Lower lobe of right lung (tissue), 2 donors: Measurements from ENCODE around the gene CCL22. TPM values are rescaled to one million over a fixed set of nuclear protein-coding genes. Genes with fewer than 3 reads are reported as not detected.
A peak's percentile ranks its signal among the peaks of the same experiment; 100 is the strongest.

ENCODE experiments used
- ATAC-seq, 2 donors: fragments of 200-7000 bp; cut with Tn5 transposase; one replicate each; pipeline ENCODE4 v1.9.1; 2020 to 2022; ENCODE audit warnings: mild to moderate bottlenecking in 2 of 2, moderate library complexity in 2 of 2
- DNase-seq: peaks from one replicate; pipeline ENCODE4 v3.0.0-alpha.2; 2020
- H3K27ac ChIP-seq: fragments of 200-600 bp; one replicate; pipeline ENCODE4 v1.8.0; 2022
- H3K27me3 ChIP-seq: fragments of 200-600 bp; one replicate; pipeline ENCODE4 v1.8.0; 2022; ENCODE audit warnings: low read depth
- H3K36me3 ChIP-seq: fragments of 200-600 bp; one replicate; pipeline ENCODE4 v1.8.0; 2022; ENCODE audit warnings: mild to moderate bottlenecking
- H3K4me1 ChIP-seq: fragments of 200-600 bp; one replicate; pipeline ENCODE4 v1.8.0; 2022
- H3K4me3 ChIP-seq: fragments of 200-600 bp; one replicate; pipeline ENCODE4 v1.8.0; 2022; ENCODE audit warnings: mild to moderate bottlenecking
- H3K9me3 ChIP-seq: fragments of 200-600 bp; one replicate; pipeline ENCODE4 v1.8.0; 2022
- CTCF ChIP-seq: fragments of 200-600 bp; IDR thresholded peaks from one replicate; pipeline ENCODE4 v1.8.0; 2022; ENCODE audit warnings: antibody characterized with exemption, mild to moderate bottlenecking
- intact Hi-C: fragments of 100-400 bp; cut with DNase I; formaldehyde crosslinking; loops from one replicate; pipeline ENCODE4 v1.11.0; 2022
- total RNA-seq: library from RNA; stranded (reverse); fragmentation: NEBNext Ultra II Directional; extraction: Animal tissue kit (Norgen Biotek cat#: 25700); gene quantifications from one replicate; pipeline ENCODE4 v1.2.1, GENCODE V29; 2021
- donor health status: DM: no; HTN: yes; CAD: no; lungs with severe emphysema.

The CCL22 gene
- total RNA-seq, 1 donor from 2014 or later = 2.0 TPM

- H3K27ac ChIP-seq = no peak overlapping the region
- no peak for TF ChIP-seq CTCF
- H3K36me3 ChIP-seq = no peaks in the 10 kb centered on the region
- H3K4me3 ChIP-seq = no peak overlapping the region
- no peaks in the 10 kb centered on the region for H3K4me1 ChIP-seq
- DNase-seq (no peak), ATAC-seq (no peak)
- intact Hi-C loops = no loop called here
- H3K27me3 ChIP-seq = no peaks in the 10 kb centered on the region
- H3K9me3 ChIP-seq = no peaks in the 10 kb centered on the region
Measured at GRCh38 chr16:57347858-57348257, 10.7 kb upstream of the CCL22 start.

GRCh38 chr16:57348327-57348726 is 10.3 kb upstream of the CCL22 start:
- no peaks in the 10 kb centered on the region for H3K4me1 ChIP-seq
- no peaks in the 10 kb centered on the region for H3K9me3 ChIP-seq
- ATAC-seq (no peak), DNase-seq (no peak)
- H3K27me3 ChIP-seq = no peaks in the 10 kb centered on the region
- no peaks in the 10 kb centered on the region for H3K36me3 ChIP-seq
- no peak for TF ChIP-seq CTCF
- no peak overlapping the region for H3K4me3 ChIP-seq
- intact Hi-C loops = no loop called here
- H3K27ac ChIP-seq = no peak overlapping the region

GRCh38 chr16:57349212-57350031 is 9.2 kb upstream of the CCL22 start:
- Histone ChIP-seq H3K27ac (no peak overlapping the region), H3K9me3 (no peaks in the 10 kb centered on the region), H3K27me3 (no peaks in the 10 kb centered on the region), H3K36me3 (no peaks in the 10 kb centered on the region), H3K4me3 (no peak overlapping the region), H3K4me1 (no peaks in the 10 kb centered on the region)
- intact Hi-C loops = no loop called here
- TF ChIP-seq CTCF = no peak
- ATAC-seq (peak; percentile 54 to 62), DNase-seq (no peak)

GRCh38 chr16:57352636-57353047 is 5.9 kb upstream of the CCL22 start:
- ATAC-seq (no peak), DNase-seq (no peak)
- Histone ChIP-seq H3K27ac (no peak overlapping the region), H3K36me3 (no peaks in the 10 kb centered on the region), H3K4me3 (no peak overlapping the region), H3K4me1 (no peaks in the 10 kb centered on the region), H3K9me3 (no peaks in the 10 kb centered on the region), H3K27me3 (no peaks in the 10 kb centered on the region)
- intact Hi-C loops = no loop called here
- no peak for TF ChIP-seq CTCF

GRCh38 chr16:57354311-57354710 is 4.3 kb upstream of the CCL22 start:
- ATAC-seq = no peak

More at GRCh38 chr16:57354311-57354710, 4.3 kb upstream of the CCL22 start:
- TF ChIP-seq CTCF = no peak
- Histone ChIP-seq H3K4me1 (no peaks in the 10 kb centered on the region), H3K27ac (no peak overlapping the region), H3K27me3 (no peaks in the 10 kb centered on the region), H3K9me3 (no peaks in the 10 kb centered on the region), H3K36me3 (no peaks in the 10 kb centered on the region), H3K4me3 (no peak overlapping the region)
- DNase-seq = no peak
- intact Hi-C loops = no loop called here
